Psoas muscle (tissue), 8 donors: ENCODE results near the gene IQSEC1. TPM values are rescaled to one million over a fixed set of nuclear protein-coding genes. Genes with fewer than 3 reads are reported as not detected.
A peak's percentile ranks its signal among the peaks of the same experiment; 100 is the strongest.

Source experiments
- ATAC-seq, 4 donors: fragments of 200-7000 bp; cut with Tn5 transposase; one replicate each; pipeline ENCODE4 v1.9.1; 2020; ENCODE audit warnings: moderate library complexity in 3 of 4, mild to moderate bottlenecking in 2 of 4
- DNase-seq, 2 donors: peaks; one replicate each; pipeline ENCODE4 v3.0.0-alpha.2; 2020
- H3K27ac ChIP-seq: fragments of 200-600 bp; one replicate; pipeline ENCODE4 v1.8.0; 2022
- H3K27me3 ChIP-seq, 3 donors: fragments of 200-600 bp in 1 of 3; one replicate each; pipeline versions ENCODE4 v1.6.1 to v1.8.0; 2013 to 2022; ENCODE audit warnings: low read length in 2 of 3, mild to moderate bottlenecking in 2 of 3, moderate library complexity in 1 of 3; ENCODE audit not compliant: insufficient read depth in 3 of 3
- H3K36me3 ChIP-seq, 2 donors: fragments of 200-600 bp in 1 of 2; one replicate each; pipeline versions ENCODE4 v1.6.1 to v1.8.0; 2013 to 2022; ENCODE audit warnings: low read depth in 1 of 2, mild to moderate bottlenecking in 1 of 2, moderate library complexity in 1 of 2; ENCODE audit not compliant: insufficient read depth in 1 of 2
- H3K4me1 ChIP-seq: fragments of 200-600 bp; one replicate; pipeline ENCODE4 v1.8.0; 2022
- H3K4me3 ChIP-seq: fragments of 200-600 bp; one replicate; pipeline ENCODE4 v1.8.0; 2022; ENCODE audit warnings: mild to moderate bottlenecking
- H3K9me3 ChIP-seq: fragments of 200-600 bp; one replicate; pipeline ENCODE4 v1.8.0; 2022
- WGBS, 3 donors: extraction: QIAGEN DNeasy Blood & Tissue Kit; methylation state at CpG; one replicate each; pipeline versions ENCODE4 v1.1.6 to v1.1.7; 2013; 5-methylcytosine and 5-hydroxymethylcytosine counted together
- intact Hi-C, 2 donors: fragments of 100-400 bp; cut with DNase I; formaldehyde crosslinking; loops; one replicate each; pipeline versions ENCODE4 v1.11.0 to v1.14.2; 2022
- polyA plus RNA-seq, 3 donors: library from polyadenylated mRNA; stranded (reverse); fragments of 200-250 nt; gene quantifications; one replicate each; pipeline ENCODE4 v1.2.3, GENCODE V29; 2013
- total RNA-seq, 4 donors: library from RNA; stranded (reverse); fragmentation: NEBNext Ultra II Directional in 2 of 4; extraction: Animal tissue kit (Norgen Biotek cat#: 25700) in 2 of 4; gene quantifications; one replicate each; pipeline versions ENCODE4 v1.2.1 to v1.2.4, GENCODE V29; 2021 to 2023
- TF ChIP-seq, protein P1 (sequence below): fragments of 200-600 bp; IDR thresholded peaks from one replicate; pipeline ENCODE4 v1.8.0; 2022; ENCODE audit warnings: antibody characterized with exemption
- donor health status: healthy with polysubstance abuse.
- donor health status: DM: no; HTN: no; CAD: no; lungs with moderate emphysema.
- donor health status: Bipolar disorder and iron deficiency.
- donor health status: healthy.
- donor health status: DM: yes; HTN: yes; CAD: no.
- donor health status: DM: no; HTN: no; CAD: no.
- donor health status: DM: no; HTN: no; CAD: no.
- donor health status: DM: yes; HTN: yes; CAD: no.

Gene IQSEC1
- total and polyA plus RNA-seq, 7 donors = 8.6 to 45.4 (median 28.0) TPM

DNA sequence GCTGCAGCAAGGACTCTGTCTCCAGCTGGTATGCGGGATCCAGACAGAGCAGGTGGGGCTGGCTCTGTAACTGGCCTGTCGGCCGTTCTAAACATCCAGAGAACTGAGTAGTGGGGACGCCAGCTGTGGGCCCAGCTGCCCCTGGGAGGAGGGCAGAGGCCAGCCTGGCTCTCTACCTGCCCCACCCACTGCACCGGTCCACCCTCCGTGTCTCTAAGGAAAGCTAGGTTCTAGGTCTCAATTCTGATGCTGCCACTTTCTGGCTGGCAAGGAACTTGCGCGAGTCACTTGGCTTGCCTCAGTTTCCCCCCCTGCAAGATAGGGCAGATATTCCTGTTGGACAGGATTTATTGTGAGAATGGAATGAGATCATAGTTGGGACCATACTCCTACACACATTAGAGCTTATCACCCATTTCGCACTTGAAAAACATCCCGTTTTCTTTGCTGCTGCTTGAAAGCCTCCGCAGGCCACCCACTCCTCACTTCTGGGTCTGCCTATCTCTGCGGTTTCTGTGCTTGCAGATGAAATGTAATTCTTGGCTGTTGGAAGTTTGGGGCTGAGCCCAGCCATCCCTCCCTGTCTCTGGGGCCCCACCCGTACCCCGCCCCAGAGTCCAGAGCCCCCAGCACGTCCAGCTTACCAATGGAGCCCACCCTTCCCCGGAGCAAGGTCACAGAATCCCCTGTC, 65.8 kb downstream of the IQSEC1 start:
- no peak overlapping the region for H3K4me3 ChIP-seq
- no peaks in the 10 kb centered on the region for H3K36me3 ChIP-seq
- H3K9me3 ChIP-seq = no peaks in the 10 kb centered on the region
- peaks cover 8% of the 10 kb centered on the region for H3K4me1 ChIP-seq
- H3K27ac ChIP-seq = no peak overlapping the region
- no peaks in the 10 kb centered on the region for H3K27me3 ChIP-seq
- DNase-seq (no peak), ATAC-seq (no peak)
- 76 to 80% (median 80%) methylated on average over 16 of the region's 16 CpGs for WGBS, 3 donors
- intact Hi-C loops = no loop called here
- TF ChIP-seq, protein P1, sequence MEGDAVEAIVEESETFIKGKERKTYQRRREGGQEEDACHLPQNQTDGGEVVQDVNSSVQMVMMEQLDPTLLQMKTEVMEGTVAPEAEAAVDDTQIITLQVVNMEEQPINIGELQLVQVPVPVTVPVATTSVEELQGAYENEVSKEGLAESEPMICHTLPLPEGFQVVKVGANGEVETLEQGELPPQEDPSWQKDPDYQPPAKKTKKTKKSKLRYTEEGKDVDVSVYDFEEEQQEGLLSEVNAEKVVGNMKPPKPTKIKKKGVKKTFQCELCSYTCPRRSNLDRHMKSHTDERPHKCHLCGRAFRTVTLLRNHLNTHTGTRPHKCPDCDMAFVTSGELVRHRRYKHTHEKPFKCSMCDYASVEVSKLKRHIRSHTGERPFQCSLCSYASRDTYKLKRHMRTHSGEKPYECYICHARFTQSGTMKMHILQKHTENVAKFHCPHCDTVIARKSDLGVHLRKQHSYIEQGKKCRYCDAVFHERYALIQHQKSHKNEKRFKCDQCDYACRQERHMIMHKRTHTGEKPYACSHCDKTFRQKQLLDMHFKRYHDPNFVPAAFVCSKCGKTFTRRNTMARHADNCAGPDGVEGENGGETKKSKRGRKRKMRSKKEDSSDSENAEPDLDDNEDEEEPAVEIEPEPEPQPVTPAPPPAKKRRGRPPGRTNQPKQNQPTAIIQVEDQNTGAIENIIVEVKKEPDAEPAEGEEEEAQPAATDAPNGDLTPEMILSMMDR = no peak

GRCh38 chr3:13006216-13006990, 66.8 kb downstream of the IQSEC1 start:
- no peak for ATAC-seq
- intact Hi-C loops = no loop called here
- no peak for DNase-seq
- no peak overlapping the region for H3K27ac ChIP-seq
- H3K36me3 ChIP-seq = no peaks in the 10 kb centered on the region
- WGBS, 3 donors = 91 to 92% (median 92%) methylated on average over 17 of the region's 17 CpGs
- TF ChIP-seq, protein P1 = no peak
- no peaks in the 10 kb centered on the region for H3K27me3 ChIP-seq
- peaks cover 1% of the 10 kb centered on the region for H3K4me1 ChIP-seq
- H3K4me3 ChIP-seq = no peak overlapping the region
- H3K9me3 ChIP-seq = no peaks in the 10 kb centered on the region

GRCh38 chr3:13005301-13005700, 67.9 kb downstream of the IQSEC1 start:
- DNase-seq (no peak), ATAC-seq (peak in 1 of 4 donors; percentile 18)
- Histone ChIP-seq H3K27me3 (no peaks in the 10 kb centered on the region), H3K27ac (no peak overlapping the region), H3K9me3 (no peaks in the 10 kb centered on the region), H3K4me3 (no peak overlapping the region), H3K36me3 (no peaks in the 10 kb centered on the region), H3K4me1 (no peaks in the 10 kb centered on the region)
- WGBS, 3 donors = 60 to 86% (median 80%) methylated on average over 5 of the region's 5 CpGs
- TF ChIP-seq, protein P1 = no peak
- intact Hi-C loops = no loop called here

GRCh38 chr3:13004376-13004775, 68.9 kb downstream of the IQSEC1 start:
- DNase-seq (no peak), ATAC-seq (no peak)
- Histone ChIP-seq H3K36me3 (no peaks in the 10 kb centered on the region), H3K27me3 (no peaks in the 10 kb centered on the region), H3K27ac (no peak overlapping the region), H3K4me1 (no peaks in the 10 kb centered on the region), H3K4me3 (no peak overlapping the region), H3K9me3 (no peaks in the 10 kb centered on the region)
- TF ChIP-seq, protein P1 = no peak
- intact Hi-C loops = no loop called here
- 86 to 93% (median 88%) methylated on average over 7 of the region's 7 CpGs for WGBS, 3 donors
